ENCODE data around the gene MYO3A. TPM values are rescaled to one million over a fixed set of nuclear protein-coding genes. Genes with fewer than 3 reads are reported as not detected.

The MYO3A gene
- total RNA-seq, 4 donors from 2014 or later = 0.12 to 0.33 (median 0.13) TPM; not detected in 1

- ATAC-seq = no peak
- no peak overlapping the region for H3K4me3 ChIP-seq
- no peak for DNase-seq
These were observed 317.9 kb downstream of the MYO3A start for GRCh38 chr10:26251925-26252324.

GRCh38 chr10:26254616-26255015 lies 320.6 kb downstream of the MYO3A start:
- no peaks in the 10 kb centered on the region for H3K9me3 ChIP-seq
- intact Hi-C loops (cut with DNase I; ENCODE audit: low total_unique reads) (no loop called here), in situ Hi-C loops (cut with MboI; ENCODE audit: low sequenced_read_pairs in 4 of 4) (no loop called here)
- no peak for TF ChIP-seq POLR2A (IDR thresholded peaks at IDR 0.05)
- no peak for TF ChIP-seq CTCF (IDR thresholded peaks at IDR 0.05 in 4 of 5, conservative IDR thresholded peaks at IDR 0.05 in 1 of 5)
- no peak overlapping the region for H3K4me3 ChIP-seq
- H3K27ac ChIP-seq = no peak overlapping the region
- DNase-seq (no peak), ATAC-seq (no peak)
- no peaks in the 10 kb centered on the region for H3K36me3 ChIP-seq
- no peaks in the 10 kb centered on the region for H3K4me1 ChIP-seq
- no peaks in the 10 kb centered on the region for H3K27me3 ChIP-seq

More at GRCh38 chr10:26251925-26252324, 317.9 kb downstream of the MYO3A start:
- no peaks in the 10 kb centered on the region for H3K4me1 ChIP-seq
- intact Hi-C loops (cut with DNase I; ENCODE audit: low total_unique reads) = no loop called here
- H3K36me3 ChIP-seq = no peaks in the 10 kb centered on the region
- in situ Hi-C loops (cut with MboI; ENCODE audit: low sequenced_read_pairs in 4 of 4) = no loop called here
- H3K9me3 ChIP-seq = no peaks in the 10 kb centered on the region
- H3K27me3 ChIP-seq = no peaks in the 10 kb centered on the region
- H3K27ac ChIP-seq = no peak overlapping the region
- TF ChIP-seq CTCF (IDR thresholded peaks at IDR 0.05 in 4 of 5, conservative IDR thresholded peaks at IDR 0.05 in 1 of 5) = no peak
- TF ChIP-seq POLR2A (IDR thresholded peaks at IDR 0.05) = no peak

DNA sequence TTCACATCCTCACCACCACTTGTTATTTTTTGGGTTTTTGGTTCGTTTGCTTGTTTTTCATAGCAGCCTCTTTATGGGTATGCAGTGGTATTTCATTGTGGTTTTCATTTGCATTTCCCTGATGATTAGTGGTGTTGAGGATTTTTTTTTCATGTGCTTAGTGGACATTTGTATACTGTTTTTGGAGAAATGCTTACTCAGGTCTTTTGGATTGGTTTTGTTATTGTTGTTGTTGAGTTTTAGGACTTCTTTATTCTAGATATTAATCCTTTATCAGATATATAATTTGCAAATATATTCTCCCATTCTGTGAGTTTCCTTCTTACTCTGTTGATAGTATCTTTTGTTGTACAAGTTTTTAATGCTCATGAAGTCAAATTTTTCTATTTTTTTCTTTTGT lies 325.3 kb downstream of the MYO3A start:
- Histone ChIP-seq H3K27ac (no peak overlapping the region), H3K27me3 (no peaks in the 10 kb centered on the region), H3K9me3 (no peaks in the 10 kb centered on the region), H3K36me3 (no peaks in the 10 kb centered on the region), H3K4me1 (no peaks in the 10 kb centered on the region), H3K4me3 (no peak overlapping the region)
- no peak for TF ChIP-seq CTCF (IDR thresholded peaks at IDR 0.05 in 4 of 5, conservative IDR thresholded peaks at IDR 0.05 in 1 of 5)
- TF ChIP-seq POLR2A (IDR thresholded peaks at IDR 0.05) = no peak
- ATAC-seq (no peak), DNase-seq (no peak)
- intact Hi-C loops (cut with DNase I; ENCODE audit: low total_unique reads) (no loop called here), in situ Hi-C loops (cut with MboI; ENCODE audit: low sequenced_read_pairs in 4 of 4) (no loop called here)

All from gastrocnemius medialis (tissue), 4 donors.